H9 (cell line): ENCODE data around the gene VAMP2. TPM values are rescaled to one million over a fixed set of nuclear protein-coding genes. Genes with fewer than 3 reads are reported as not detected.

ENCODE experiments used
- DNase-seq: peaks from one replicate; pipeline ENCODE4 v3.0.0-alpha.2; 2017
- H2AFZ ChIP-seq: one replicate; pipeline ENCODE4 v1.6.1; 2013; ENCODE audit warnings: mild to moderate bottlenecking, low read length, control low read depth, moderate library complexity
- H2AK5ac ChIP-seq: 2 replicates; pipeline ENCODE4 v1.6.1; 2013; ENCODE audit warnings: low read length, control low read depth, mixed read lengths; ENCODE audit not compliant: insufficient read length
- H2BK120ac ChIP-seq: one replicate; pipeline ENCODE4 v1.6.1; 2013; ENCODE audit warnings: low read depth, mild to moderate bottlenecking, low read length, control low read depth, inconsistent platforms; ENCODE audit not compliant: poor library complexity, severe bottlenecking
- H2BK12ac ChIP-seq: 2 replicates; pipeline ENCODE4 v1.6.1; 2013; ENCODE audit warnings: low read length, control low read depth, mixed read lengths, low read depth; ENCODE audit not compliant: insufficient read length
- H2BK15ac ChIP-seq: 2 replicates; pipeline ENCODE4 v1.6.1; 2013; ENCODE audit warnings: low read depth, low read length, control low read depth
- H2BK20ac ChIP-seq: one replicate; pipeline ENCODE4 v1.6.1; 2013; ENCODE audit warnings: low read depth, mild to moderate bottlenecking, low read length, control low read depth, inconsistent platforms; ENCODE audit not compliant: poor library complexity, severe bottlenecking
- H2BK5ac ChIP-seq: 2 replicates; pipeline ENCODE4 v1.6.1; 2013; ENCODE audit warnings: low read length, control low read depth, mixed read lengths; ENCODE audit not compliant: insufficient read length
- H3K14ac ChIP-seq: 2 replicates; pipeline ENCODE4 v1.6.1; 2013; ENCODE audit warnings: low read length, control low read depth; ENCODE audit not compliant: insufficient read depth
- H3K18ac ChIP-seq: 2 replicates; pipeline ENCODE4 v1.6.1; 2013; ENCODE audit warnings: low read depth, mild to moderate bottlenecking, mixed read lengths, low read length, control low read depth; ENCODE audit not compliant: insufficient read length
- H3K23ac ChIP-seq: 2 replicates; pipeline ENCODE4 v1.6.1; 2013; ENCODE audit warnings: low read length, control low read depth, mixed read lengths, low read depth; ENCODE audit not compliant: insufficient read length
- H3K23me2 ChIP-seq: 2 replicates; pipeline ENCODE4 v1.6.1; 2013; ENCODE audit warnings: low read depth, mild to moderate bottlenecking, mixed read lengths, low read length, control low read depth; ENCODE audit not compliant: insufficient read length, poor library complexity, severe bottlenecking
- H3K27ac ChIP-seq: 2 replicates; pipeline ENCODE4 v1.5.1; 2013; ENCODE audit warnings: low read length, control low read depth, mixed read lengths, low read depth; ENCODE audit not compliant: insufficient read length
- H3K27me3 ChIP-seq: 2 replicates; pipeline ENCODE4 v1.6.1; 2013; ENCODE audit warnings: low read length, control low read depth, inconsistent platforms; ENCODE audit not compliant: insufficient read depth
- H3K4ac ChIP-seq: 2 replicates; pipeline ENCODE4 v1.6.1; 2013; ENCODE audit warnings: low read depth, mild to moderate bottlenecking, control low read depth, inconsistent platforms, low read length, moderate library complexity
- H3K4me1 ChIP-seq: 2 replicates; pipeline ENCODE4 v1.6.1; 2013; ENCODE audit warnings: low read length, control low read depth, inconsistent platforms; ENCODE audit not compliant: insufficient read depth
- H3K4me2 ChIP-seq: 2 replicates; pipeline ENCODE4 v1.6.1; 2013; ENCODE audit warnings: low read length, control low read depth, mixed read lengths; ENCODE audit not compliant: insufficient read length, insufficient read depth
- H3K56ac ChIP-seq: 2 replicates; pipeline ENCODE4 v1.6.1; 2013; ENCODE audit warnings: low read depth, mild to moderate bottlenecking, mixed read lengths, low read length, control low read depth; ENCODE audit not compliant: insufficient read length
- H3K79me1 ChIP-seq: 2 replicates; pipeline ENCODE4 v1.6.1; 2013; ENCODE audit warnings: low read depth, mild to moderate bottlenecking, moderate library complexity, low read length, control low read depth, inconsistent platforms; ENCODE audit not compliant: insufficient read depth, poor library complexity, severe bottlenecking
- H3K79me2 ChIP-seq: 2 replicates; pipeline ENCODE4 v1.6.1; 2013; ENCODE audit warnings: low read length, control low read depth, inconsistent platforms; ENCODE audit not compliant: insufficient read depth
- H3K9ac ChIP-seq: 2 replicates; pipeline ENCODE4 v1.6.1; 2013; ENCODE audit warnings: low read length, control low read depth, mixed read lengths; ENCODE audit not compliant: insufficient read length; ENCODE audit errors: extremely low read depth
- H3K9me3 ChIP-seq: one replicate; pipeline ENCODE4 v1.6.1; 2013; ENCODE audit warnings: low read depth, low read length, inconsistent platforms; ENCODE audit not compliant: control insufficient read depth
- H3T11ph ChIP-seq: one replicate; pipeline ENCODE4 v1.6.1; 2013; ENCODE audit warnings: mild to moderate bottlenecking, low read length, control low read depth, inconsistent platforms
- H4K20me1 ChIP-seq: one replicate; pipeline ENCODE4 v1.6.1; 2013; ENCODE audit not compliant: control insufficient read depth, insufficient read length, insufficient read depth
- H4K5ac ChIP-seq: 2 replicates; pipeline ENCODE4 v1.6.1; 2013; ENCODE audit warnings: low read depth, mild to moderate bottlenecking, mixed read lengths, low read length, control low read depth; ENCODE audit not compliant: insufficient read length
- H4K8ac ChIP-seq: replicated peaks from 2 replicates; pipeline ENCODE4 v1.6.1; 2013; ENCODE audit warnings: low read length, control low read depth, mixed read lengths, low read depth; ENCODE audit not compliant: insufficient read length
- H4K91ac ChIP-seq: 2 replicates; pipeline ENCODE4 v1.6.1; 2013; ENCODE audit warnings: low read depth, mild to moderate bottlenecking, moderate library complexity, mixed read lengths, low read length, control low read depth; ENCODE audit not compliant: insufficient read length
- H3K27ac Mint-ChIP-seq, 3 experiments: 2 replicates in 2 of 3; 3 replicates in 1 of 3; pipeline ENCODE4 v1.8.0; 2020 to 2021; ENCODE audit warnings: mixed read lengths in 3 of 3, mild to moderate bottlenecking in 1 of 3, moderate library complexity in 1 of 3
- H3K27me3 Mint-ChIP-seq: 2 replicates; pipeline ENCODE4 v1.8.0; 2021; ENCODE audit warnings: low read depth, mild to moderate bottlenecking, moderate library complexity, mixed read lengths
- H3K36me3 Mint-ChIP-seq, 3 experiments: 2 replicates in 2 of 3; 3 replicates in 1 of 3; pipeline ENCODE4 v1.8.0; 2020 to 2021; ENCODE audit warnings: low read depth in 3 of 3, mixed read lengths in 3 of 3; ENCODE audit not compliant: insufficient read depth in 1 of 3
- H3K4me1 Mint-ChIP-seq, 2 experiments: 2 replicates each; pipeline ENCODE4 v1.8.0; 2020; ENCODE audit warnings: mixed read lengths in 2 of 2
- H3K4me3 Mint-ChIP-seq, 2 experiments: 2 replicates in 1 of 2; 3 replicates in 1 of 2; pipeline ENCODE4 v1.8.0; 2020 to 2021; ENCODE audit warnings: mild to moderate bottlenecking in 2 of 2, mixed read lengths in 2 of 2, moderate library complexity in 1 of 2
- H3K9me3 Mint-ChIP-seq, 2 experiments: 2 replicates in 1 of 2; 3 replicates in 1 of 2; pipeline ENCODE4 v1.8.0; 2020; ENCODE audit warnings: mild to moderate bottlenecking in 2 of 2, mixed read lengths in 2 of 2, moderate library complexity in 1 of 2
- CTCF ChIP-seq: fragments of 200-600 bp; sonication (generic); conservative IDR thresholded peaks from 3 replicates; pipeline ENCODE4 v1.8.0; 2021; ENCODE audit warnings: antibody characterized with exemption, mild to moderate bottlenecking
- WGBS: extraction: QIAGEN DNeasy Blood & Tissue Kit; methylation state at CpG from one replicate; pipeline ENCODE4 v1.1.7; 2013; ENCODE audit warnings: missing lambda C conversion rate, low lambda C conversion rate, mixed read lengths; ENCODE audit not compliant: insufficient read length; ENCODE audit errors: extremely low coverage; 5-methylcytosine and 5-hydroxymethylcytosine counted together
- total RNA-seq: library from RNA; stranded (reverse); gene quantifications from 2 replicates; pipeline ENCODE4 v1.2.1, GENCODE V29; 2021

VAMP2 gene
- total RNA-seq, 1 experiment from 2014 or later: 22.8 TPM

GRCh38 chr17:8185582-8186445 lies 23.1 kb upstream of the VAMP2 start:
- H3K9ac ChIP-seq: peak overlapping the region; percentile 50
- H3K36me3 Mint-ChIP-seq: no peaks in the 10 kb centered on the region; a peak in 1 of 7 replicates
- H3K4me1 Mint-ChIP-seq: peaks cover 10 to 13% of the 10 kb centered on the region in 2 experiments
- H2BK12ac ChIP-seq: no peak overlapping the region
- peaks cover 19% of the 10 kb centered on the region for H3K23me2 ChIP-seq
- no peak overlapping the region for H3K18ac ChIP-seq
- no peak overlapping the region for H3K23ac ChIP-seq
- H2AK5ac ChIP-seq: no peak overlapping the region
- H3K4me3 Mint-ChIP-seq: no peak overlapping the region
- H3K56ac ChIP-seq: no peak overlapping the region
- no peak overlapping the region for H3K4ac ChIP-seq
- H3K79me1 ChIP-seq: no peaks in the 10 kb centered on the region
- peaks cover 3% of the 10 kb centered on the region for H4K20me1 ChIP-seq
- no peak overlapping the region for H4K5ac ChIP-seq
- DNase-seq: peak; percentile 92
- H3K4me2 ChIP-seq: peak overlapping the region; percentile 99
- TF ChIP-seq CTCF: no peak
- no peak overlapping the region; the same call in 1 of the 2 replicates for H3K14ac ChIP-seq
- no peaks in the 10 kb centered on the region for H3K9me3 ChIP-seq
- no peak overlapping the region for H2BK20ac ChIP-seq
- no peak overlapping the region for H3K27ac ChIP-seq
- H3K79me2 ChIP-seq: no peaks in the 10 kb centered on the region
- H2AFZ ChIP-seq: peak overlapping the region; percentile 4
- H2BK5ac ChIP-seq: no peak overlapping the region
- H2BK120ac ChIP-seq: no peak overlapping the region
- peaks cover 9% of the 10 kb centered on the region for H3K27me3 Mint-ChIP-seq
- no peak overlapping the region for H3T11ph ChIP-seq
- H3K4me1 ChIP-seq: peaks cover 7% of the 10 kb centered on the region; the same call in 1 of the 2 replicates
- H4K8ac ChIP-seq: no peak overlapping the region
- H3K27me3 ChIP-seq: peaks cover 2% of the 10 kb centered on the region; the same call in 1 of the 2 replicates
- H2BK15ac ChIP-seq: no peak overlapping the region
- H4K91ac ChIP-seq: no peak overlapping the region
- no peak overlapping the region for H3K27ac Mint-ChIP-seq
- no CpG with 5 or more reads among the region's 44 CpGs for WGBS
- no peaks in the 10 kb centered on the region for H3K9me3 Mint-ChIP-seq
